NCI-H510A treated with DMSO at 0.1 percent for 48 hours (cell line): ENCODE results near the gene ZNF367.
"Not testable (repeated sequence)": the region's sequence is repeated elsewhere in the genome, so short reads cannot be mapped to it uniquely, and the experiment has no call there.

Source experiments
- DNase-seq: peaks from one replicate; lab custom pipeline; 2025; lab: John Stamatoyannopoulos, UW

Gene ZNF367

GRCh38 chr9:96399325-96399633 lies 18.9 kb downstream of the ZNF367 start:
- no peak for DNase-seq

- no peak for DNase-seq
Measured at GRCh38 chr9:96398582-96399324, 19.4 kb downstream of the ZNF367 start.

GRCh38 chr9:96395964-96396363 lies 22.2 kb downstream of the ZNF367 start:
- DNase-seq = no peak

- no peak for DNase-seq
Measured at GRCh38 chr9:96394832-96395496, 23.2 kb downstream of the ZNF367 start.

GRCh38 chr9:96392263-96392662 lies 25.9 kb downstream of the ZNF367 start:
- no peak for DNase-seq

GRCh38 chr9:96391021-96391765 lies 27.0 kb downstream of the ZNF367 start:
- no peak for DNase-seq

GRCh38 chr9:96388144-96388543 lies 30.0 kb downstream of the ZNF367 start:
- DNase-seq = no peak

- no peak for DNase-seq
Measured at GRCh38 chr9:96386157-96386556, 32.0 kb downstream of the ZNF367 start.

GRCh38 chr9:96383165-96383942 lies 34.8 kb downstream of the ZNF367 start, which contains the start of gene SLC35D2:
Gene SLC35D2 (minus strand): TSS chr9:96383711. CDS start chr9:96383634, 77 bp downstream.
- peak; percentile 46 for DNase-seq

GRCh38 chr9:96382839-96383164 lies 35.4 kb downstream of the ZNF367 start:
- no peak for DNase-seq

- DNase-seq = no peak
Measured at GRCh38 chr9:96382175-96382574, 36.0 kb downstream of the ZNF367 start.

GRCh38 chr9:96381696-96382095 lies 36.5 kb downstream of the ZNF367 start:
- DNase-seq = no peak

- no peak for DNase-seq
Measured at GRCh38 chr9:96381125-96381524, 37.0 kb downstream of the ZNF367 start.

- no peak for DNase-seq
Measured at GRCh38 chr9:96379461-96379860, 38.7 kb downstream of the ZNF367 start.

GRCh38 chr9:96378187-96378586 lies 40.0 kb downstream of the ZNF367 start:
- no peak for DNase-seq

- DNase-seq = peak; percentile 33
Measured at GRCh38 chr9:96376891-96377874, 41.0 kb downstream of the ZNF367 start.

GRCh38 chr9:96375507-96375906 lies 42.7 kb downstream of the ZNF367 start:
- DNase-seq = not testable (repeated sequence)

- DNase-seq = no peak
Measured at GRCh38 chr9:96367943-96368342, 50.2 kb downstream of the ZNF367 start.

- DNase-seq = no peak
Measured at GRCh38 chr9:96363175-96363967, 54.8 kb downstream of the ZNF367 start.

- not testable (repeated sequence) for DNase-seq
Measured at GRCh38 chr9:96362119-96362518, 56.1 kb downstream of the ZNF367 start.
